HEK293T (cell line): ENCODE measurements around the gene U2AF2.
A peak's percentile ranks its signal among the peaks of the same experiment; 100 is the strongest.

Source experiments
- CTCF ChIA-PET: fragments of 350-600 bp; formaldehyde crosslinking; extraction: SDS; loops from one replicate; lab custom pipeline; 2021; ENCODE audit warnings: antibody characterized with exemption, inconsistent platforms; lab: Yijun Ruan, JAX
- POLR2A ChIA-PET: fragments of 350-600 bp; formaldehyde crosslinking; extraction: SDS; loops from one replicate; lab custom pipeline; 2020; ENCODE audit warnings: antibody characterized with exemption, inconsistent platforms; lab: Yijun Ruan, JAX
- DNase-seq: peaks from one replicate; pipeline ENCODE4 v3.0.0; 2012; ENCODE audit warnings: mixed read lengths; ENCODE audit errors: extremely low spot score
- ARNT ChIP-seq: fragments of 450-650 bp; IDR thresholded peaks from 2 replicates; pipeline ENCODE4 v1.6.1; 2017; ENCODE audit warnings: mild to moderate bottlenecking
- BHLHE40 ChIP-seq: fragments of 450-650 bp; IDR thresholded peaks from 2 replicates; pipeline ENCODE4 v1.6.1; 2016; ENCODE audit warnings: mild to moderate bottlenecking, moderate library complexity, borderline replicate concordance
- CTBP1 ChIP-seq: fragments of 450-650 bp; IDR thresholded peaks from 2 replicates; pipeline ENCODE4 v1.6.1; 2016; ENCODE audit warnings: borderline replicate concordance
- ELF4 ChIP-seq: fragments of 450-650 bp; IDR thresholded peaks from 2 replicates; pipeline ENCODE4 v1.6.1; 2017; ENCODE audit warnings: antibody characterized with exemption
- FOXA1 ChIP-seq: fragments of 450-650 bp; IDR thresholded peaks from 2 replicates; pipeline ENCODE4 v1.6.1; 2016; ENCODE audit warnings: mild to moderate bottlenecking
- FOXK2 ChIP-seq: fragments of 450-650 bp; IDR thresholded peaks from 2 replicates; pipeline ENCODE4 v1.6.1; 2016; ENCODE audit warnings: mild to moderate bottlenecking
- FOXM1 ChIP-seq: fragments of 450-650 bp; IDR thresholded peaks from 2 replicates; pipeline ENCODE4 v1.6.1; 2017; ENCODE audit warnings: mild to moderate bottlenecking, borderline replicate concordance
- HDGF ChIP-seq: fragments of 450-650 bp; IDR thresholded peaks from 2 replicates; pipeline ENCODE4 v1.6.1; 2017; ENCODE audit warnings: antibody characterized with exemption, borderline replicate concordance
- L3MBTL2 ChIP-seq: fragments of 450-650 bp; conservative IDR thresholded peaks from 2 replicates; pipeline ENCODE4 v1.6.1; 2016; ENCODE audit warnings: mild to moderate bottlenecking
- LEF1 ChIP-seq: fragments of 450-650 bp; IDR thresholded peaks from 2 replicates; pipeline ENCODE4 v1.6.1; 2017; ENCODE audit warnings: mild to moderate bottlenecking, borderline replicate concordance
- NFRKB ChIP-seq: fragments of 450-650 bp; IDR thresholded peaks from 2 replicates; pipeline ENCODE4 v1.6.1; 2016; ENCODE audit warnings: mild to moderate bottlenecking, moderate library complexity
- PKNOX1 ChIP-seq: fragments of 450-650 bp; IDR thresholded peaks from 2 replicates; pipeline ENCODE4 v1.6.1; 2016
- SP1 ChIP-seq: fragments of 450-650 bp; IDR thresholded peaks from 2 replicates; pipeline ENCODE4 v1.6.1; 2017
- SUZ12 ChIP-seq: fragments of 450-650 bp; IDR thresholded peaks from 2 replicates; pipeline ENCODE4 v1.6.1; 2016; ENCODE audit warnings: mild to moderate bottlenecking
- TARDBP ChIP-seq: fragments of 450-650 bp; IDR thresholded peaks from 2 replicates; pipeline ENCODE4 v1.6.1; 2016
- ZNF384 ChIP-seq: fragments of 450-650 bp; IDR thresholded peaks from 2 replicates; pipeline ENCODE4 v1.6.1; 2016

U2AF2 gene

GRCh38 chr19:55654323-55654867 is 440 bp upstream of the U2AF2 start:
- ChIA-PET CTCF (interaction anchor here (0.6 to 1.4 kb wide), 7 partner anchors 12 to 236 kb away, joined by 3 to 10 read pairs (median 4); no protein-coding TSS in a partner anchor), POLR2A (interaction anchor here (0.7 to 1.7 kb wide), 23 partner anchors 9 to 537 kb away, joined by 3 to 16 read pairs (median 4); partner anchors contain the start of genes FIZ1, KMT5C, PPP1R12C and PPP6R1)
- peak; percentile 88 for DNase-seq
- no peak for TF ChIP-seq FOXK2
- TF ChIP-seq PKNOX1, result no peak
- TF ChIP-seq L3MBTL2, result no peak
- no peak for TF ChIP-seq ZNF384
- TF ChIP-seq ARNT, result no peak
- no peak for TF ChIP-seq FOXM1
- TF ChIP-seq CTBP1, result no peak
- TF ChIP-seq LEF1, result no peak
- TF ChIP-seq TARDBP, result no peak
- TF ChIP-seq SUZ12, result no peak
- no peak for TF ChIP-seq BHLHE40

- no peak for TF ChIP-seq TARDBP
- no peak for TF ChIP-seq ARNT
- no peak for TF ChIP-seq HDGF
- DNase-seq, result no peak
- CTCF ChIA-PET, result interaction anchor here (0.5 kb wide), 1 partner anchor 35 kb away, joined by 3 read pairs; no protein-coding TSS in a partner anchor
- POLR2A ChIA-PET, result interaction anchor here (1.4 kb wide), 1 partner anchor 18 kb away, joined by 4 read pairs; no protein-coding TSS in a partner anchor
These were observed 809 bp downstream of the U2AF2 start for GRCh38 chr19:55655648-55656040.

- POLR2A ChIA-PET, result interaction anchor here (1.3 to 2.1 kb wide), 3 partner anchors 9 to 18 kb away, joined by 4 to 5 read pairs (median 4); partner anchors contain the start of gene CCDC106
- TF ChIP-seq FOXM1 (no peak), ZNF384 (no peak), LEF1 (no peak), SUZ12 (no peak), TARDBP (no peak), PKNOX1 (no peak)
- CTCF ChIA-PET, result no interaction called here
These were observed 1.7 kb downstream of the U2AF2 start for GRCh38 chr19:55656552-55656951.

GRCh38 chr19:55656988-55657747 is 2.3 kb downstream of the U2AF2 start:
- ChIA-PET POLR2A (interaction anchor here (0.6 to 2.1 kb wide), 4 partner anchors 9 to 17 kb away, joined by 3 to 5 read pairs (median 4); partner anchors contain the start of genes CCDC106 and ZNF580), CTCF (interaction anchor here (1.1 kb wide), 1 partner anchor 14 kb away, joined by 7 read pairs; no protein-coding TSS in a partner anchor)
- DNase-seq, result no peak
- no peak for TF ChIP-seq CTBP1
- no peak for TF ChIP-seq BHLHE40
- no peak for TF ChIP-seq FOXM1
- TF ChIP-seq SP1, result no peak
- no peak for TF ChIP-seq ARNT
- TF ChIP-seq ZNF384, result no peak
- TF ChIP-seq HDGF, result no peak
- TF ChIP-seq FOXA1, result no peak
- no peak for TF ChIP-seq L3MBTL2
- no peak for TF ChIP-seq TARDBP

More at GRCh38 chr19:55656552-55656951, 1.7 kb downstream of the U2AF2 start:
- no peak for DNase-seq

- no peak for DNase-seq
- CTCF ChIA-PET, result interaction anchor here (0.8 kb wide), 1 partner anchor 13 kb away, joined by 3 read pairs; no protein-coding TSS in a partner anchor
- TF ChIP-seq FOXA1, result no peak
- POLR2A ChIA-PET, result no interaction called here
These were observed 4.1 kb downstream of the U2AF2 start for GRCh38 chr19:55658846-55659459.

- POLR2A ChIA-PET, result interaction anchor here (0.6 kb wide), 1 partner anchor 10 kb away, joined by 3 read pairs; no protein-coding TSS in a partner anchor
- no peak for DNase-seq
- CTCF ChIA-PET, result interaction anchor here (0.8 kb wide), 1 partner anchor 12 kb away, joined by 3 read pairs; no protein-coding TSS in a partner anchor
- TF ChIP-seq ELF4, result no peak
- no peak for TF ChIP-seq BHLHE40
- no peak for TF ChIP-seq NFRKB
- no peak for TF ChIP-seq SP1
- TF ChIP-seq ZNF384, result no peak
- TF ChIP-seq FOXK2, result no peak
- no peak for TF ChIP-seq SUZ12
- TF ChIP-seq FOXA1, result no peak
- TF ChIP-seq ARNT, result no peak
- TF ChIP-seq CTBP1, result no peak
- no peak for TF ChIP-seq FOXM1
- TF ChIP-seq TARDBP, result no peak
- TF ChIP-seq PKNOX1, result no peak
These were observed 5.0 kb downstream of the U2AF2 start for GRCh38 chr19:55659822-55660221.
